ENCODE data around the gene LATS2. TPM values are rescaled to one million over a fixed set of nuclear protein-coding genes. Genes with fewer than 3 reads are reported as not detected.

LATS2 gene
- polyA plus RNA-seq, 12 donors, result 14.4 to 23.0 (median 17.3) TPM; not detected in 1

- DNase-seq, result peak; percentile 81
These were observed 136.5 kb downstream of the LATS2 start for GRCh38 chr13:20924758-20925394.

GRCh38 chr13:20923272-20923671 is 138.1 kb downstream of the LATS2 start:
- DNase-seq, result no peak

Other genes starting within 250 kb of the LATS2 start
- gene XPO4, start 158.8 kb downstream of the LATS2 start, polyA plus RNA-seq (ENCODE audit: insufficient read length in 12 of 12), result 10 to 100 TPM in 11 of 12 donors, not detected in 1; 18.0 to 61.6 (median 30.9) TPM
- gene SAP18, start 78.5 kb upstream of the LATS2 start, polyA plus RNA-seq (ENCODE audit: insufficient read length in 12 of 12), result 100 to 1,000 TPM in 11 of 12 donors, not detected in 1; 170 to 228 (median 209) TPM
- 10 to 100 TPM in 1 of 12 donors, 1 to 10 TPM in 9, not detected in 2; 3.5 to 13.7 (median 6.3) TPM for gene SKA3, start 115.0 kb upstream of the LATS2 start, polyA plus RNA-seq (ENCODE audit: insufficient read length in 12 of 12)
- gene MRPL57, start 115.1 kb upstream of the LATS2 start, polyA plus RNA-seq (ENCODE audit: insufficient read length in 12 of 12), result 10 to 100 TPM in 11 of 12 donors, not detected in 1; 13.6 to 17.6 (median 15.5) TPM